SU-DHL-6 (cell line): ENCODE measurements around the gene RND3.

ENCODE experiments used
- H2AFZ ChIP-seq: fragments of 200-600 bp; sonication (generic); 2 replicates; pipeline ENCODE4 v1.6.1; 2014; ENCODE audit warnings: low read depth, mild to moderate bottlenecking, moderate library complexity, mixed read lengths, antibody characterized with exemption, low read length; ENCODE audit not compliant: severe bottlenecking
- H3F3A ChIP-seq: fragments of 200-600 bp; shearing (Covaris generic); 2 replicates; pipeline ENCODE4 v1.6.0; 2016; ENCODE audit warnings: antibody characterized with exemption, mild to moderate bottlenecking; ENCODE audit not compliant: insufficient read depth
- H3K27ac ChIP-seq: fragments of 200-600 bp; sonication (generic); 2 replicates; pipeline ENCODE4 v1.5.1; 2016; ENCODE audit warnings: low read depth, mild to moderate bottlenecking, low read length, moderate library complexity, mixed read lengths
- H3K27me3 ChIP-seq: fragments of 200-600 bp; sonication (generic), shearing (Covaris generic); 2 replicates; pipeline ENCODE4 v1.6.0; 2014; ENCODE audit warnings: mild to moderate bottlenecking, low read length
- H3K36me3 ChIP-seq: fragments of 200-600 bp; sonication (generic); 2 replicates; pipeline ENCODE4 v1.6.1; 2014; ENCODE audit warnings: mild to moderate bottlenecking, low read length, mixed read lengths
- H3K4me2 ChIP-seq: fragments of 300-600, 200-600 bp; shearing (Covaris generic), sonication (generic); 2 replicates; pipeline ENCODE4 v1.6.0; 2014; ENCODE audit warnings: low read length, low read depth, mild to moderate bottlenecking; ENCODE audit not compliant: poor library complexity, severe bottlenecking
- H3K4me3 ChIP-seq: fragments of 200-600 bp; sonication (generic); 2 replicates; pipeline ENCODE4 v1.5.1; 2014; ENCODE audit warnings: antibody characterized with exemption, low read length, mild to moderate bottlenecking, mixed read lengths; ENCODE audit not compliant: insufficient read depth, poor library complexity, severe bottlenecking
- H3K79me2 ChIP-seq: fragments of 200-600 bp; sonication (generic); 2 replicates; pipeline ENCODE4 v1.6.1; 2014; ENCODE audit warnings: mild to moderate bottlenecking, low read length, moderate library complexity; ENCODE audit not compliant: insufficient read depth
- H3K9ac ChIP-seq: fragments of 200-600 bp; sonication (generic); 2 replicates; pipeline ENCODE4 v1.7.0; 2014; ENCODE audit warnings: mild to moderate bottlenecking, low read length
- H3K9me2 ChIP-seq: fragments of 200-600 bp; sonication (generic); replicated peaks from 2 replicates; pipeline ENCODE4 v1.6.1; 2014; ENCODE audit warnings: low read length; ENCODE audit not compliant: insufficient read depth
- H3K9me3 ChIP-seq: fragments of 200-600 bp; sonication (generic); 2 replicates; pipeline ENCODE4 v1.6.1; 2014; ENCODE audit warnings: low read length, mixed read lengths; ENCODE audit not compliant: insufficient read depth
- H4K20me1 ChIP-seq: fragments of 200-600 bp; sonication (generic); 2 replicates; pipeline ENCODE4 v1.6.1; 2014; ENCODE audit warnings: low read depth, mild to moderate bottlenecking, antibody characterized with exemption, low read length, moderate library complexity, mixed read lengths
- EZH2phosphoT487 ChIP-seq: fragments of 200-600 bp; sonication (generic), shearing (Covaris generic); conservative IDR thresholded peaks from 2 replicates; pipeline ENCODE4 v1.6.1; 2018; ENCODE audit warnings: mild to moderate bottlenecking, antibody characterized with exemption, low read length, moderate library complexity, mixed read lengths
- TF ChIP-seq, protein P1 (sequence below): fragments of 200-600 bp; sonication (generic); IDR thresholded peaks from one replicate; pipeline ENCODE4 v1.5.1; 2017; ENCODE audit warnings: antibody characterized with exemption, mild to moderate bottlenecking, low read length, moderate library complexity; ENCODE audit not compliant: insufficient read depth, poor library complexity, severe bottlenecking

Gene RND3

DNA sequence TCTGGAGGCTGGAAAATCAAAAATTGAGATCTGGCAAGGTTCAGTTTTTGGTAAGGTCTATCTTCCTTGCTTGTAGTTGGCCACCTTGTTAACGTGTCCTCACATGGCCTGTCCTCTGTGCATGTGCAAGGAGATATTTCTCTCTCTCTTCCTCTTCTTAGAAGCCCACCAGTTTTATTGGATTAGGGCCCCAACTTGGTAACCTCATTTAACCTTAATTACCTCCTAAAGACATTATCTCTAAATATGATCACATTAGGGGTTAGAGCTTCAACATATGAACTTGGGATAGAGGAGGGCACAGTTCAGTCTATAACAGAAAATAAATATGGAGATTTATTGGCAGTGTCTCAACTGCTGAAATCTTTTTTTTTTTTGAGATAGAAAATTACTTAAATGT lies 19.6 kb upstream of the RND3 start:
- TF ChIP-seq EZH2phosphoT487: no peak
- TF ChIP-seq, protein P1, sequence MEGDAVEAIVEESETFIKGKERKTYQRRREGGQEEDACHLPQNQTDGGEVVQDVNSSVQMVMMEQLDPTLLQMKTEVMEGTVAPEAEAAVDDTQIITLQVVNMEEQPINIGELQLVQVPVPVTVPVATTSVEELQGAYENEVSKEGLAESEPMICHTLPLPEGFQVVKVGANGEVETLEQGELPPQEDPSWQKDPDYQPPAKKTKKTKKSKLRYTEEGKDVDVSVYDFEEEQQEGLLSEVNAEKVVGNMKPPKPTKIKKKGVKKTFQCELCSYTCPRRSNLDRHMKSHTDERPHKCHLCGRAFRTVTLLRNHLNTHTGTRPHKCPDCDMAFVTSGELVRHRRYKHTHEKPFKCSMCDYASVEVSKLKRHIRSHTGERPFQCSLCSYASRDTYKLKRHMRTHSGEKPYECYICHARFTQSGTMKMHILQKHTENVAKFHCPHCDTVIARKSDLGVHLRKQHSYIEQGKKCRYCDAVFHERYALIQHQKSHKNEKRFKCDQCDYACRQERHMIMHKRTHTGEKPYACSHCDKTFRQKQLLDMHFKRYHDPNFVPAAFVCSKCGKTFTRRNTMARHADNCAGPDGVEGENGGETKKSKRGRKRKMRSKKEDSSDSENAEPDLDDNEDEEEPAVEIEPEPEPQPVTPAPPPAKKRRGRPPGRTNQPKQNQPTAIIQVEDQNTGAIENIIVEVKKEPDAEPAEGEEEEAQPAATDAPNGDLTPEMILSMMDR: no peak
- no peak overlapping the region for H2AFZ ChIP-seq
- no peak overlapping the region for H3K4me2 ChIP-seq
- H3K9me3 ChIP-seq: no peaks in the 10 kb centered on the region
- H3F3A ChIP-seq: no peaks in the 10 kb centered on the region
- H3K36me3 ChIP-seq: no peaks in the 10 kb centered on the region
- no peaks in the 10 kb centered on the region for H3K27me3 ChIP-seq
- H3K9me2 ChIP-seq: no peaks in the 10 kb centered on the region
- no peaks in the 10 kb centered on the region for H3K79me2 ChIP-seq
- H3K9ac ChIP-seq: no peak overlapping the region
- H3K27ac ChIP-seq: no peak overlapping the region
- no peaks in the 10 kb centered on the region for H4K20me1 ChIP-seq
- no peak overlapping the region for H3K4me3 ChIP-seq

- H2AFZ ChIP-seq: no peak overlapping the region
- no peak overlapping the region for H3K9ac ChIP-seq
- H3K9me3 ChIP-seq: no peaks in the 10 kb centered on the region
- no peak overlapping the region for H3K4me3 ChIP-seq
- no peaks in the 10 kb centered on the region for H3F3A ChIP-seq
- TF ChIP-seq EZH2phosphoT487: no peak
- TF ChIP-seq, protein P1: no peak
- no peaks in the 10 kb centered on the region for H4K20me1 ChIP-seq
- no peaks in the 10 kb centered on the region for H3K27me3 ChIP-seq
- no peak overlapping the region for H3K4me2 ChIP-seq
- no peak overlapping the region for H3K27ac ChIP-seq
- no peaks in the 10 kb centered on the region for H3K36me3 ChIP-seq
- no peaks in the 10 kb centered on the region for H3K79me2 ChIP-seq
- no peaks in the 10 kb centered on the region for H3K9me2 ChIP-seq
These were observed 17.7 kb upstream of the RND3 start for GRCh38 chr2:150505178-150505577.

- Histone ChIP-seq H4K20me1 (no peaks in the 10 kb centered on the region), H3K36me3 (no peaks in the 10 kb centered on the region), H3K27ac (no peak overlapping the region), H3K4me2 (no peak overlapping the region), H2AFZ (no peak overlapping the region), H3K79me2 (no peaks in the 10 kb centered on the region), H3K9me2 (no peaks in the 10 kb centered on the region), H3K4me3 (no peak overlapping the region), H3K9me3 (no peaks in the 10 kb centered on the region), H3F3A (no peaks in the 10 kb centered on the region), H3K9ac (no peak overlapping the region), H3K27me3 (no peaks in the 10 kb centered on the region)
- no peak for TF ChIP-seq EZH2phosphoT487
- TF ChIP-seq, protein P1: no peak
These were observed 8.6 kb upstream of the RND3 start for GRCh38 chr2:150495993-150496627.
